GM18907 (cell line): ENCODE results near the gene ZNF418.
"Not testable (repeated sequence)": the region's sequence is repeated elsewhere in the genome, so short reads cannot be mapped to it uniquely, and the experiment has no call there.

ENCODE experiments used
- ATAC-seq: cut with Tn5 transposase; IDR thresholded peaks from one replicate; pipeline ENCODE4 v1.9.1; 2021; ENCODE audit warnings: mild to moderate bottlenecking, moderate library complexity; ENCODE audit not compliant: unreplicated experiment

Gene ZNF418

GRCh38 chr19:57890706-57891105 is 44.5 kb downstream of the ZNF418 start:
- not testable (repeated sequence) for ATAC-seq

- ATAC-seq: no peak
Measured at GRCh38 chr19:57888560-57889231, 46.5 kb downstream of the ZNF418 start, which contains the start of gene ZNF814. Gene ZNF814 (minus strand): TSS chr19:57889037. CDS start chr19:57888802, 235 bp downstream.

GRCh38 chr19:57888107-57888559 is 47.1 kb downstream of the ZNF418 start:
- no peak for ATAC-seq

- ATAC-seq: no peak
Measured at GRCh38 chr19:57887195-57887941, 47.8 kb downstream of the ZNF418 start.

- ATAC-seq: no peak
Measured at GRCh38 chr19:57886046-57886445, 49.2 kb downstream of the ZNF418 start.

GRCh38 chr19:57873883-57874799 is 61.1 kb downstream of the ZNF418 start:
- not testable (repeated sequence) for ATAC-seq

GRCh38 chr19:57872450-57872849 is 62.8 kb downstream of the ZNF418 start:
- no peak for ATAC-seq
